Stimulated activated naive CD8-positive, alpha-beta T cell treated with anti-CD3 and anti-CD28 coated beads, Interleukin-15, amount 100 ng/mL, for 72 hours (primary cell): Measurements from ENCODE around the gene KCNQ1.

ENCODE experiments used
- ATAC-seq: fragments of 150-1000 bp; cut with Tn5 transposase; 2 replicates; pipeline ENCODE4 v1.10.0; 2021; ENCODE audit warnings: mild to moderate bottlenecking, moderate library complexity
- DNase-seq, 2 donors: peaks; one replicate each; pipeline ENCODE4 v3.0.0; 2021 to 2022
- H3K27ac Mint-ChIP-seq, 2 donors: one replicate each; pipeline ENCODE4 v1.8.0; 2022; ENCODE audit warnings: mild to moderate bottlenecking in 2 of 2, mixed read lengths in 2 of 2, moderate library complexity in 2 of 2
- H3K27me3 Mint-ChIP-seq: one replicate; pipeline ENCODE4 v1.8.0; 2022; ENCODE audit warnings: mixed read lengths
- H3K4me1 Mint-ChIP-seq: one replicate; pipeline ENCODE4 v1.8.0; 2022; ENCODE audit warnings: mild to moderate bottlenecking, mixed read lengths
- H3K4me3 Mint-ChIP-seq, 2 donors: one replicate each; pipeline ENCODE4 v1.8.0; 2022; ENCODE audit warnings: mild to moderate bottlenecking in 2 of 2, mixed read lengths in 2 of 2, moderate library complexity in 1 of 2
- H3K9me3 Mint-ChIP-seq, 2 donors: one replicate each; pipeline ENCODE4 v1.8.0; 2022; ENCODE audit warnings: mixed read lengths in 2 of 2

KCNQ1 gene

DNA sequence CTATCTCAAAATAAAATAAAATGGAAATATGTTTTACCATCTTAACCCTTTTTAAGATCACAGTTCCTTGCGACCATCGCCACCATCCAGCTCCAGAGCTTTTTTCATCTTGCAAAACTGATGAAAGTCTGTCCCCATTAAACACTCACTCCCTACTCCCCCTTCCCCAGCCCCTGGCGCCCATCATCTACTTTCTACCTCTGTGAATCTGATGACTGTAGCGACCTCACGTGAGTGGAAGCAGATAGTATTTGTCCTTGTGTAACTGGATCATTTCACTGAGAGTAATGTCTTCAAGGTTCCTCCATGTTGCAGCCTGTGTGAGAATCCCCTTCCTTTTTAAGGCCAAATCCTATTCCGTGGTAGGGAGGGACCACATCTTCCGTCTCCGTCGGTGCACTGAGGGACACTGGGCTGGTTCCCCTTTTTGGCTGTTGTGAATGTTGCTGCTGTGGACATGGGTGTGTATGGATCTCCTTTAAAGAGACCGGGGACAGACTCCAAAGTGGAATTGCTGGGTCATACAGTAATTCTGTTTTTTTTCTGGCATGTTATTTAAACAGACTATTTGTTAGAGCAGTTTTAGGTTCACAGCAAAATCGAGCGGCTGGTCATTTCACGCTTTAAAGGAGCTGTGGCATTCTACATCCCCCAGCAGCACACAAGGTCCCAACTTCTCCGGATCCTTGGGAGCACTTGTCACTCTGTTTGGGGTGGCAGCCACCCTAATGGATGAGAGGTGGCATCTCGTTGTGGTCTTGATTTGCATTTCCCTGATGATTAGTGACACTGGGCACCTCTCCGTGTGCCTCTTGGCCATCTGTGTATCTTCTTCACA is 120.0 kb downstream of the KCNQ1 start:
- DNase-seq (no peak), ATAC-seq (no peak)
- Mint-ChIP-seq H3K4me3 (no peak overlapping the region), H3K4me1 (peaks cover 12% of the 10 kb centered on the region), H3K27ac (no peak overlapping the region), H3K27me3 (no peaks in the 10 kb centered on the region), H3K9me3 (no peaks in the 10 kb centered on the region)

DNA sequence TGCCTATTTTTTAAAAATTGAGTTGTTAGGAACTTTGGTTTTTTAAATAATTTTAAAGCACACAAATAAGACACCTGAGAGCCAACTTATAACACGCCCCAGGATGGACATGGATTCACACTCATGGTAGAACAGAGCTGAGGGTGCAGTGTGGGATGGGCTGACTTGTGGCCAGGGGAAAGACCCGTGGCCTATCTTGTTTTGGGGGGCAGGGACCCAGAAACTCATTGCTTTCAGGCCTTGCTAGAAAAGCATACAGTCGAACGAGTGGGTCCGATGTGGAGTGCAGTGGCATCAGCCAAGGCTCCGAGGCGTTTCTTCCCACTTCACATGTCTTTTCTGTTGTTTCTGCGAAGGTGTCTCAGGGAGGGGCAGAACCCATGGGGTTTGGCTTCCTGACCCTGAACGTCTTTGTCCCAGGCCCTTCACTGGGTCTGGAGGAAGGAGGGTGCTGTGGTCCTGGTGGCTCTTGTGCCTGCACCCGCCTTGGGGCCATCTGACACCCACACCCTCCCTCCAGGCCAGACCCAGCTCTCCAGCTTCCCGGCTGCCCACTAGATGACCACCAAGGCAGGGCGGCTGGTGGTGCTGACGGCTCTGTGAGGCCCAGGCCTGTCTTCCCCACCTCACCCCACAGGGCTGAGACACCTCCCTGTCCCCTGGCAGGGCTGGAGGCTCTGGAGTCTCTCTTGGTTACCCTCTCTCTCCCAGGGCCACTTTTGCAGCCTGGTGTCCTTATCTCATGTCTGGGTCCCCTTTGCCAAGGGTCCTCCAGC is 120.8 kb downstream of the KCNQ1 start:
- ATAC-seq (no peak), DNase-seq (no peak)
- Mint-ChIP-seq H3K9me3 (no peaks in the 10 kb centered on the region), H3K27ac (peak overlapping the region in 1 of 2 donors; percentile 44), H3K27me3 (no peaks in the 10 kb centered on the region), H3K4me1 (peaks cover 10% of the 10 kb centered on the region), H3K4me3 (no peak overlapping the region)

DNA sequence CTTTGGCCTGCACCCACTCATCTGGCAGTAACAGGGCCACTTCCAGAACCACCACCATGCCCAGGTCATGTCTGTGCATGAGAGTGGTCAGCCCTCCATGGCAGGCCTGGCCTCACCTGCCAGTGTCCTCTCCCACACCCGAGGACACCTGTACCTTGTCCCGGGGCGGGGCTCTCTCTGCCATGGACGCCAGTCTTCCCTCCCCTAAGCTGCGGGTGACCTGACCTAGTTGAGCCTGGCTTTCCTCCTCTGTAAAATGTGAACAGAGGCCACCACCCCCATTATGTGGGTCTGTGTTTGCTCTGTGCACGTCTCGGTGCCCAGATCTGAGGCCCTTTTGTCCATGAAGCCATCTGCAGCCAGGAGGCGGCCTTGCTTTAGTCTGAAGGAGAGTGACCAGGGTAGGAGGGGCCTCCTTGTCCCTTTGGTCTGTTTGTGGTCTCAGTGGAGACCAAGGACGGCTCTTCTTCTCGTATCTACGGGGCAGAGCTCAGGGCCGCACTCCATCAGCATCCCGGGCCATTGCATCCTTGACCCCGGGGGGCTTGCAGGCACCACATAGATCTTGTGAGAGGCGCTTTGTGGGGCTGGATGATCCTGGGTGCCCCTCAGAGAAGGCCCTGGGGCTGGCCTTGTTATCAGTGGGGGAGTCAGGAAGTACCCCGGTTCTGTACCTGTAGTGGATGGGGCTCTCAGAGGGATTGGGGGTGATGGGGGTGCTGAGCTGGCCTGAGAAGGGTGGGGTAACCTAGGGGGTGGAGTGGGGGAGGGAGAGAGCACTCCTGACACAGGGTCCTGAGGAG is 121.6 kb downstream of the KCNQ1 start:
- H3K9me3 Mint-ChIP-seq = no peaks in the 10 kb centered on the region

DNA sequence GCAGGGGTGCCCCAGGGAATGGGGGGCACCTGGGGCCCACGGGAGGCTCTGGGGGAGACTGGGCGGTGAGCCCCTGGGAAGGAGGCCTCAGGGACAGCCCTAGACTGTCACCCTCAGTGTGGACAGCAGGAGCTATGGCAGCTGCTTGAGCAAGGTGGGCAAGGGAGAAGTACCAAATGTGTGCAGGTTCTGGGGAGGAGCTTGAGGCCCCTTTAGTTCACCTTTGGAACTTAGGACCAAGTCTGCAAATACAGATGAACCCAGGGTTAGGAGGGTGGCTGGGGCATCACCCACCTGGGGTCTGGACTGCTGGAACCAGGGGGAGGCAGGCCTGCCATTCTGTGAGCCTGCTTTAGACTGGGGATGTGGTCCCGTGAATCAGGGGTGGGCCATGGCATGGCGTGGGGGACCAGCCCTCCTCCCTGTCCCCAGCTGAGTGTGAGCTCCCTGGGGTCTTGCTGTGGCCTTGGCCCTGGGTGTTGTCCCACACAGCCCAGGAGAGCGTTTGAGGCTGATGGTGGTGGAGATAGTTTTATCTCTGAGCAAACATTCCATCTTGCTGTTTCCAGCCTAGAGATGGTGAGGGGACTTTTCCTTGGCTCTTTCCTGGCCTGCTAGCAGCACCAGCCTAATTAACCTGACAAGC is 122.3 kb downstream of the KCNQ1 start:
- Mint-ChIP-seq H3K4me1 (peaks cover 10% of the 10 kb centered on the region), H3K9me3 (no peaks in the 10 kb centered on the region), H3K27ac (peak overlapping the region in 1 of 2 donors; percentile 67), H3K4me3 (no peak overlapping the region), H3K27me3 (no peaks in the 10 kb centered on the region)
- ATAC-seq (peak; percentile 41), DNase-seq (no peak)

More for the DNA sequence above, 121.6 kb downstream of the KCNQ1 start:
- Mint-ChIP-seq H3K27ac (peak overlapping the region in 1 of 2 donors; percentile 67), H3K4me1 (peaks cover 10% of the 10 kb centered on the region), H3K27me3 (no peaks in the 10 kb centered on the region), H3K4me3 (no peak overlapping the region)
- ATAC-seq (peak; percentile 31), DNase-seq (no peak)

DNA sequence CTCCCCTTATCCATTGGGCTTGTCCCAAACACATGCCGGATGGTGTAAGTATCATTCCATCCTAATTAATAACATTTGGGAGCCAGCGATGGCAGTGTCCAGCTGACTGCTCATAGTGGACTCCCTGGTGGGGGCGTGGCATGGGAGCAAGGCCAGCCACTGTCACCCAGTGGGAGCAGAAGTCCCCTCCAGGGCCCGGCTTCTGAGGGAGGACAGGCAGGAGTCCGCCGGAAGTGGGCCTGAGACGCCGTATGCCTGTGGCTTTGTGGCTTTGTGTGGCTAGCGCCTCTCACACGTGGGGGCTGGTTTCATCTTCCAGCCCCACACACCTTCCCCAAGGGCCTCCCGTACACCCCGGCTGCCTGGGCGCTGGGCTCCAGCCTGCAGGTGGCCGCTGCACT is 124.5 kb downstream of the KCNQ1 start:
- Mint-ChIP-seq H3K27me3 (no peaks in the 10 kb centered on the region), H3K4me3 (no peak overlapping the region), H3K9me3 (no peaks in the 10 kb centered on the region), H3K27ac (no peak overlapping the region), H3K4me1 (peaks cover 10% of the 10 kb centered on the region)
- ATAC-seq (no peak), DNase-seq (no peak)

DNA sequence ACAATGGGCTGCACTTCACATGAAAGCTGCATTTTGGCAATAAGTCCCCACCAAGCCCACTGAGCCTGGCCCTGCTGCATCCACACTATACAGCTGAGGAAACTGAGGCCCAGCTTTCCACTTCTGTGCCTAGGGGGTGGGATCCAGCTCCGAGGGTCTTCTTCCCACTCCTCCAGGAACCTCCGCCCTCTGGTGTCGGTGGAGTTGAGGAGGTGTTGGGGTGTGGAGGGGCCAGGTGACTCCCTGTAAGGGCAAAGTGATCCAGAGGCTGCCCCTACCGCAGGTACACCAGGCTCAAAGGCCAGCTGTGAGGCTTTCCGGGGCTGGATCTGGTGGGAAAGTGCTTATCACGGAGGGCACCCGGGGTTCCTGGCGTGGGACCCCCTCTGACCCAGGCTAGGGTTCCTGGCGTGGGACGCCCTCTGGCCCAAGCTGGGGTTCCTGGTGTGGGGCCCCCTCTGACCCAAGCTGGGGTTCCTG is 125.0 kb downstream of the KCNQ1 start:
- Mint-ChIP-seq H3K4me3 (no peak overlapping the region), H3K27ac (no peak overlapping the region), H3K9me3 (no peaks in the 10 kb centered on the region), H3K4me1 (peaks cover 10% of the 10 kb centered on the region), H3K27me3 (no peaks in the 10 kb centered on the region)
- no peak for ATAC-seq
- DNase-seq = no peak

DNA sequence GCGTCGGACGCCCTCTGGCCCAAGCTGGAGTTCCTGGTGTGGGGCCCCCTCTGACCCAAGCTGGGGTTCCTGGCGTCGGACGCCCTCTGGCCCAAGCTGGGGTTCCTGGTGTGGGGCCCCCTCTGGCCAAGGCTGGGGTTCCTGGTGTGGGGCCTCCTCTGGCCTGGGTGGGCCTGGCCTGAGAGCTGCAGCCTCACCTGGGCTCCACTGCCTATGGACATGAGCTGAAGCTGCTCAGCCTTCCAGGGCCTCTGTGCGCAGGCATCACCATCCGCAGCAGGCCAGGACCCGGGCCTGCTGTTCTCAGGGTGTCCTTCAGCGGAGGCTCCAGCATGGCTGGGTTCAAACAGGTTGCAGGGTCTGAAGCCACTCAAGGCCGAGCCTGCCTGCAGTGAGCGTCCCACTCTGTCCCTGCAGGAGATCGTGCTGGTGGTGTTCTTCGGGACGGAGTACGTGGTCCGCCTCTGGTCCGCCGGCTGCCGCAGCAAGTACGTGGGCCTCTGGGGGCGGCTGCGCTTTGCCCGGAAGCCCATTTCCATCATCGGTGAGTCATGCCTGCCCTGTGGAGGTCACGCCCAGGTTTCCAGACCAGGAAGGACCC is 125.5 kb downstream of the KCNQ1 start:
- no peaks in the 10 kb centered on the region for H3K27me3 Mint-ChIP-seq
- no peak for ATAC-seq
- H3K4me3 Mint-ChIP-seq = no peak overlapping the region

DNA sequence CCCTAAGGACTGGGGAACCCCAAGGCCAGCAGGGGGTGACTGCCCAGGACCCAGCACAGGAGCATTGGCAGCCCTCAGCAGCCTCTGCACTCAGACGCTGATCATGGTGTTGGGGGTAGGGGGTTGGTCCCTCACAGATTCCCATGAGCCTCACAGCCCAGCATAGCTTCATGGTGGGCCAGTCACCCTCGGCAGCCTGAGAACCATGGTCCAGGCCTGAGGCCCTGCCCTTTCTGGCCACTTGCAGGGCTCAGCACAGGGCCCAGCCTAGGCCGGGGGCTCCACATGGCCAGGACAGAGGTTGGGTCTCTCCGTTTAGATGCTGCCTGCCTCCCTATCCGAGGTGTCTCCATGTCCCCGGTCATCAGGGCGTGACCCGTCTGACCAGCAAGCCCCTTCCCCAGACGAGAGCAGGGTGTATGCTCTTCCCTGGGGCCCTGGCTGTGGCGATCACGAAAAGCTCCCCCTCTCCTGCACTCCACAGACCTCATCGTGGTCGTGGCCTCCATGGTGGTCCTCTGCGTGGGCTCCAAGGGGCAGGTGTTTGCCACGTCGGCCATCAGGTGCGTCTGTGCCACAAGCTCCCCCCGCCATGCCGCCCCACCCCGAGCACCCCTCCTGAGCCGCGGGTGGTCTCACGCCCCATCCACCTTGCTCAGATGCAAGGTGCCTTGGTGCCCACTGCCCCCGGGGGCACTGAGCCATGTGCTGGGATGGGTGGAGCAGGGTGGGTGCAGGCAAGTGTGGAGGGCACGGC is 126.2 kb downstream of the KCNQ1 start:
- no peak for DNase-seq
- ATAC-seq = no peak
- Mint-ChIP-seq H3K9me3 (no peaks in the 10 kb centered on the region), H3K4me3 (no peak overlapping the region), H3K27ac (no peak overlapping the region), H3K27me3 (no peaks in the 10 kb centered on the region), H3K4me1 (peaks cover 9% of the 10 kb centered on the region)

More for the DNA sequence above, 125.5 kb downstream of the KCNQ1 start:
- Mint-ChIP-seq H3K9me3 (no peaks in the 10 kb centered on the region), H3K4me1 (peaks cover 10% of the 10 kb centered on the region), H3K27ac (no peak overlapping the region)
- no peak for DNase-seq

DNA sequence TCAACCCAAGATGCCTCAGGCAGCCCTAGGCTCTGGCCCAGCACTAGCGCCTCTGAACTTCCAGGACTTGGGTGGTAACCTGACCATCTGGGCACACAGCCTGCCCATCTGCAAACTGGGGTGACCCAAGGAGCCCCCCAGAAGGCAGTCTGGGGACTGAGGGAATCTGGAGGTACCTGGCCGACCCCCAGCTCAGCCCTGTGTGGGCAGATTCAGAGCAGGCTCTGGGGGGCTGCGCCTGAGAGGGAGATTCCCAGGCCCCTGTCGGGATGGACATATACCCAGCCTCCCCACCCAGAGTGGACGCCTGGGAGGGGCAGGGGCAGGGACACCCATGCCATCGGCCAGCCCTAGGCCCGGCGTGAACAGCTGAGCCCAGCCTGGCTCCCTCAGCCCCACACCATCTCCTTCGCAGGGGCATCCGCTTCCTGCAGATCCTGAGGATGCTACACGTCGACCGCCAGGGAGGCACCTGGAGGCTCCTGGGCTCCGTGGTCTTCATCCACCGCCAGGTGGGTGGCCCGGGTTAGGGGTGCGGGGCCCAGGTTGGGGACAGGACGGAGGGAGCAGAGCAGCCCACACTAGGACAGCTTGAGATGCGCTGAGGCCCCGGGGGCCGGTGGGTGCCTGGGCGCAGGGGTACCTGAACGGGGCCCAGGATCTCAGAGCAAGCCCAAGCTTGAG is 126.9 kb downstream of the KCNQ1 start:
- no peaks in the 10 kb centered on the region for H3K9me3 Mint-ChIP-seq
- H3K27ac Mint-ChIP-seq = peak overlapping the region in 1 of 2 donors; percentile 89
- peak; percentile 27 for ATAC-seq
- no peak for DNase-seq
- H3K27me3 Mint-ChIP-seq = no peaks in the 10 kb centered on the region
- no peak overlapping the region for H3K4me3 Mint-ChIP-seq
- H3K4me1 Mint-ChIP-seq = peaks cover 2% of the 10 kb centered on the region

DNA sequence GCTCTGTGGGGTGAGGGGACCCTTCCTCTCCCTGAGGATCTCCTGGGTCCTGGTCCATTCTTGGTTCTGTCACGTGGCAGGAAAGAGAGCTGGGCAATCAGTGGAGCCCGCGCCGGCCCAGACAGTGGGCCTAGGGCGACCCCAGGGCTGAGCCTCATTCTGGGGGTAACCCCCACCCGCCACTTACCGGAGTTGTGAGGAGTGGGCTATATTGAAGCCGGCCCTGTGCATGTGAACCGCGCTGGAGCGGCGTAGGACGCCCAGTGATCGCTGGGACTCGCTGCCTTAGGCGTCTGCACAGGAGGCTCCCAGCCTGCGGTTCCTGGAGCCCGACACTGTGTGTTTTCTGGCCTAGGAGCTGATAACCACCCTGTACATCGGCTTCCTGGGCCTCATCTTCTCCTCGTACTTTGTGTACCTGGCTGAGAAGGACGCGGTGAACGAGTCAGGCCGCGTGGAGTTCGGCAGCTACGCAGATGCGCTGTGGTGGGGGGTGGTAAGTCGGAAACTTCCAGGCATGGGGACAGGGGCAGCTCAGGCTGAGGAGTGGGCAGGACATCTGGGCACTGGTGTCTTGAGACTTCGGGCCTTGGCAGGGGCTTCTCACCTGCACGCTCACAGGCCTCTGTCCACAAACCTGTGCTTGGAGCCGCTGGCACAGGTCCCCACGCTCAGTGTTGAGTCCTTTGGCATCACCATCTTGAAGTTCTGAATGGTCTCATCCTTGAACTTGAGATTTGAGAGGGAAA is 127.9 kb downstream of the KCNQ1 start:
- Mint-ChIP-seq H3K4me1 (no peaks in the 10 kb centered on the region), H3K9me3 (no peaks in the 10 kb centered on the region), H3K27ac (no peak overlapping the region), H3K4me3 (no peak overlapping the region), H3K27me3 (no peaks in the 10 kb centered on the region)
- DNase-seq (no peak), ATAC-seq (no peak)

DNA sequence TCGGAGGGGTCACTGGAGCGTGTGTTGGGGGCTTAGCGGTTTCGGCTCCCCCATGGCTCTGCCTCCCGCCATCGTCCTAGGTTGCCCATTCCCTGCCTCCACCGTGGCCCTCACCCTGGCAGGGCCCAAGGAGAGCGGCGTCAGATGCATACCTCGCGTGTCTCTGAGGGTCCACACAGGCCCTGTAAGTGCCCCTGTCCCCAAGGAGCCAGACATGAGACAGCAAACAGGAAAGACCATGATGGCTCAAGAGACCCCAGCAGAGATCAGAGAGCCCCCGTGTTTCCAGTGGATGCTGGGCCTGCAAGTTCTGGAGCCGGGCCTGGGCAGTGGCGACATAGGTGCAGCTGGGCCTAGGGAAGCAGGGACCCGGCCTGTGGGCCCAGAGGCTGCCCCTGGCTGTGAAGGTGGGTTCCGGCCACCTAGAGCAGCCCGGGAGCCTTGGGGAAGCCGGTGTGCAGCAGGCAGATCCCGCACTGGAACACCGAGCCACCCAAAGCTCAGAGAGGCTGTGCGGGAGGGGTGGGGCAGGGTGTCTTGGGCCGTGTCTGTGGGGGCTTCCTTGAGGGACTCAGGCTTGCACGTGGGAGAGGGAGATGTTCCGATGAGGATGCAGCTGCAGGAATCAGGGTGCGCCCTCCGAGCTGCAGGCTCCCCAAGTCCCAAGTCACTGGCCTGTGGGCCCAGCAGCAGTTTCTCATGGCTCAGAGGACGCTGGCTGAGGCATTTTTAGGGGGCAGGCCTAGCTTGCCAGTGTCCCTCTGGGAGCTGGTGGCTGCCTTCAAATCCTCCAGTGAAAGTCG is 128.6 kb downstream of the KCNQ1 start:
- Mint-ChIP-seq H3K9me3 (no peaks in the 10 kb centered on the region), H3K27me3 (no peaks in the 10 kb centered on the region), H3K4me1 (no peaks in the 10 kb centered on the region), H3K4me3 (no peak overlapping the region), H3K27ac (no peak overlapping the region)
- DNase-seq (no peak), ATAC-seq (no peak)

DNA sequence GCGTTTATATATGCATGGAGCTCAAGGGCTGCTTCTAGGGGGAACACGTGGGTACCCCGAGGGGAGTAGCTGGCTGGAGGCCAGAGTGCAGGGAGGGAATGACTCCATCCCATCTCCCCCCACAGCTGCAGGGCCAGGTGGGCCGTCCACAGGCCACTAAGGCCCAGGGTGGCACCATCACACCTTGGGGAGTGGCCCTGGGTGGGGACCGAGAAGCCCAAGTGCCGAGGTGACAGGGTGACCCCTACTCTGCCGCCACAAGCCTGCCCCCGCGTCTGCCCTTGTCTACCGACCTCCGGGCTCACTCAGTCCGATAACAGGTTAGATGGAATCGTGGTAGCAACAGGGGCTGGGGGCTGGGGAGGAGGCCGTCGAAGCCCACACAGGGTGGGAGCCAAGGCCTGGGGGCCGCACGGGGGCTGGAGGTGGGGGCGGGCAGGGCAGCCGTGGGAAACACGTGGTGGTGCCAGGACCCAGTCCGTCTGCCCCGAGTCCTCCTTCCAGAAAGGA is 129.3 kb downstream of the KCNQ1 start:
- no peak for ATAC-seq
- peak overlapping the region in 1 of 2 donors; percentile 94 for H3K27ac Mint-ChIP-seq
- DNase-seq = no peak
- no peaks in the 10 kb centered on the region for H3K9me3 Mint-ChIP-seq
- no peak overlapping the region for H3K4me3 Mint-ChIP-seq
- no peaks in the 10 kb centered on the region for H3K27me3 Mint-ChIP-seq
- H3K4me1 Mint-ChIP-seq = no peaks in the 10 kb centered on the region
